Calu3 (cell line): Measurements from ENCODE around the gene KCNJ14. TPM values are rescaled to one million over a fixed set of nuclear protein-coding genes. Genes with fewer than 3 reads are reported as not detected.

Experiments
- BruUV-seq: library from RNA; stranded (reverse); fragments of 400-500 nt; replicated peaks from 2 replicates; lab custom pipeline; 2021; lab: Mats Ljungman, UMichigan
- CTCF ChIA-PET: fragments of 300-600 bp; sonication (Branson Sonifier 250); formaldehyde crosslinking; loops from one replicate; lab custom pipeline; 2022; ENCODE audit warnings: antibody characterized with exemption; lab: Charles Lee
- DNase-seq: peaks from one replicate; pipeline ENCODE4 v3.0.0; 2022
- H3K27ac Mint-ChIP-seq: one replicate; pipeline ENCODE4 v1.8.0; 2022; ENCODE audit warnings: mixed read lengths; ENCODE audit not compliant: unreplicated experiment
- H3K27me3 Mint-ChIP-seq: one replicate; pipeline ENCODE4 v1.8.0; 2022; ENCODE audit warnings: mixed read lengths; ENCODE audit not compliant: unreplicated experiment
- H3K36me3 Mint-ChIP-seq: one replicate; pipeline ENCODE4 v1.8.0; 2022; ENCODE audit warnings: mild to moderate bottlenecking, moderate library complexity, mixed read lengths; ENCODE audit not compliant: insufficient read depth, unreplicated experiment
- H3K4me1 Mint-ChIP-seq: one replicate; pipeline ENCODE4 v1.8.0; 2022; ENCODE audit warnings: mild to moderate bottlenecking, low read depth, mixed read lengths; ENCODE audit not compliant: unreplicated experiment
- H3K4me3 Mint-ChIP-seq: one replicate; pipeline ENCODE4 v1.8.0; 2022; ENCODE audit warnings: mild to moderate bottlenecking, low read depth, moderate library complexity, mixed read lengths; ENCODE audit not compliant: unreplicated experiment
- H3K9me3 Mint-ChIP-seq: one replicate; pipeline ENCODE4 v1.8.0; 2022; ENCODE audit warnings: low read depth, mixed read lengths; ENCODE audit not compliant: unreplicated experiment
- CTCF ChIP-seq: fragments of 200-600 bp; IDR thresholded peaks from one replicate; pipeline ENCODE4 v1.8.0; 2022; ENCODE audit warnings: antibody characterized with exemption; ENCODE audit not compliant: unreplicated experiment
- intact Hi-C: fragments of 100-400 bp; cut with micrococcal nuclease; formaldehyde crosslinking; loops from one replicate; pipeline ENCODE4 v1.10.0; 2022; ENCODE audit not compliant: unreplicated experiment
- total RNA-seq: library from RNA; stranded (reverse); gene quantifications from 2 replicates; pipeline ENCODE4 v1.2.3, GENCODE V29; 2022

The KCNJ14 gene
- total RNA-seq, 1 experiment from 2014 or later = 9.9 TPM

DNA sequence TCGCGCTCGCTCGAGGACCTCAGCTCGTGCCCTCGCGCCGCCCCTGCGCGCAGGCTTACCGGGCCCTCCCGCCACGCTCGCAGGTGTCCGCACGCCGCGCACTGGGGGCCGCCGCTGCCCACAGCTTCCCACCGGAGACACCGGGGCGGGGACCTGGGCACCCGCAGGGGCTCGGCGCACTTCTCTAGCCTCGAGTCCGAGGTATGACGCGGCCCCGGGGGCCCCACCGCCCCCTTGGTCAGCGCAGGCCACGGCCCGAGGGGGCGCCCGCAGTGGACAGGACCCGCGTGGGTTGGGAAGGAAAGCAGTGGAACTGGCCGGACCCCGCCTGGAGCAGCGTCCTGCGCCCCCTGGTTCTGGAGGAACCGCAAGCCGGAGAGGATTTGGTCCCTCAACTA, 11.6 kb upstream of the KCNJ14 start:
- intact Hi-C loops = no loop called here

DNA sequence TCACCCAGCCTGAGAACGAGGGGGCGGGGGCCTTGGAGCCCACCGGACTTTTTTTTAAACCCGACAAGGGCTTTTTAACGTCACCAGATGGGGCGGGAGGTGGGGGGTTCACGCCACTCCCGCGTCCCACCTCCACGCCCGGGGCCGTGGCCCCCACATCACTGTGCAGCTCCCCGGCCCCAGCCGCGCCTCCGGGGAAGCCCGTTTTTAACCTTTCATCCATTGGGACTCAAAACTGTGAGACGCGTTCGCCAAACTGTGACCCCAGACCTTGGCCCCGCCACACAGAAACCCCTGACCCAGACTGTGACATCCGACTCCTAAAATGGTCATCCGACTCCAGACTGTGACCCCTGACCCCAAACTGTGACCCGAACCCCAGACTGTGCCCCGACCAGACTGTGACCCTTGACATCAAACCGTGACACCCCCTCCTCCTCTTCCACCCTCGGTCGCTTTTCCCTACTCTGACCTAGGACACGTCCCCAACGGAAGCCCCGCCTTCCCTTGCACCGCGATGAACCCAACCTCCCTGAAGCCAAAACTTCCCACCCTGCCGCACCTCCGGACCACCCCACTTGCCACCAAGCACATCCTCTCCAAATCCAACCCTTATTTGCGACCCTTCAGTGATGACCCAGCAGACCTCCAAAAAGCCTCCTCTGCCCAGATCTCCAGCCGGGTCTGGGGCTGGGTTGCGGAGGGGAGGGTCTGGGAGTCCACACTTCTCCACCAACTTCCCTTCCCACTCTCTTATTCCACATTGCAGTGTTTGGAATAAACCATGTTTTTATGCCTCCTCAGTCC, 11.0 kb upstream of the KCNJ14 start:
- no peak for TF ChIP-seq CTCF
- CTCF ChIA-PET = interaction anchor here (0.6 to 2.5 kb wide), 6 partner anchors 18 to 140 kb away, joined by 3 to 27 read pairs (median 6); partner anchors contain the start of gene KDELR1
- Mint-ChIP-seq H3K27ac (peak overlapping the region; percentile 97), H3K9me3 (no peaks in the 10 kb centered on the region), H3K4me3 (peak overlapping the region; percentile 99), H3K4me1 (peaks cover 16% of the 10 kb centered on the region), H3K27me3 (peaks cover 39% of the 10 kb centered on the region), H3K36me3 (peaks cover 48% of the 10 kb centered on the region)
- BruUV-seq = no TSS peak
- no peak for DNase-seq
- intact Hi-C loops = no loop called here

More for the DNA sequence above, 11.6 kb upstream of the KCNJ14 start:
- DNase-seq = no peak
- H3K9me3 Mint-ChIP-seq = no peaks in the 10 kb centered on the region
- no peak for TF ChIP-seq CTCF
- H3K27me3 Mint-ChIP-seq = peaks cover 39% of the 10 kb centered on the region
- peak overlapping the region; percentile 99 for H3K4me3 Mint-ChIP-seq
- H3K36me3 Mint-ChIP-seq = peaks cover 45% of the 10 kb centered on the region
- peaks cover 16% of the 10 kb centered on the region for H3K4me1 Mint-ChIP-seq
- peak overlapping the region; percentile 97 for H3K27ac Mint-ChIP-seq
- BruUV-seq = no TSS peak
- CTCF ChIA-PET = interaction anchor here (0.5 to 1.4 kb wide), 5 partner anchors 19 to 208 kb away, joined by 3 to 4 read pairs (median 3); partner anchors contain the start of gene KDELR1

- no peak for DNase-seq
- intact Hi-C loops = loop anchor here (1.0 kb wide), 2 partner anchors 54 to 139 kb away; partner anchors contain the start of gene KDELR1
- Mint-ChIP-seq H3K9me3 (no peaks in the 10 kb centered on the region), H3K4me1 (peaks cover 16% of the 10 kb centered on the region), H3K4me3 (peak overlapping the region; percentile 99), H3K36me3 (peaks cover 54% of the 10 kb centered on the region), H3K27me3 (peaks cover 39% of the 10 kb centered on the region), H3K27ac (peak overlapping the region; percentile 97)
- BruUV-seq = no TSS peak
- CTCF ChIA-PET = interaction anchor here (1.0 to 2.5 kb wide), 8 partner anchors 17 to 139 kb away, joined by 3 to 27 read pairs (median 8); partner anchors contain the start of genes KDELR1, SYNGR4 and TMEM143
- no peak for TF ChIP-seq CTCF
Observed at GRCh38 chr19:48444936-48445200, 10.5 kb upstream of the KCNJ14 start.

- Mint-ChIP-seq H3K27ac (peak overlapping the region; percentile 97), H3K36me3 (peaks cover 57% of the 10 kb centered on the region), H3K4me3 (peak overlapping the region; percentile 99), H3K4me1 (peaks cover 16% of the 10 kb centered on the region), H3K27me3 (peaks cover 39% of the 10 kb centered on the region), H3K9me3 (no peaks in the 10 kb centered on the region)
- CTCF ChIA-PET = interaction anchor here (1.0 to 2.5 kb wide), 9 partner anchors 17 to 139 kb away, joined by 3 to 27 read pairs (median 10); partner anchors contain the start of genes KDELR1, SYNGR4 and TMEM143
- DNase-seq = peak; percentile 70
- TSS peak; percentile 89 for BruUV-seq
- TF ChIP-seq CTCF = peak; percentile 51
- intact Hi-C loops = loop anchor here (1.0 kb wide), 2 partner anchors 54 to 139 kb away; partner anchors contain the start of gene KDELR1
Observed at GRCh38 chr19:48445256-48445605, 10.1 kb upstream of the KCNJ14 start.
